Measurements from ENCODE around the gene CANX. TPM values are rescaled to one million over a fixed set of nuclear protein-coding genes. Genes with fewer than 3 reads are reported as not detected.
A peak's percentile ranks its signal among the peaks of the same experiment; 100 is the strongest.

Gene CANX
- total RNA-seq, 2 experiments from 2014 or later, result 164 to 451 TPM

- DNase-seq (ENCODE audit: low spot score), result peak; percentile 63
- H2AFZ ChIP-seq (ENCODE audit: low read length), result no peak overlapping the region
- H3K4me2 ChIP-seq (ENCODE audit: low read length), result peak overlapping the region; percentile 39; the same call in 1 of the 2 replicates
- H3K4me1 ChIP-seq (ENCODE audit: insufficient read depth, low read length, poor library complexity, severe bottlenecking), result peaks cover 17% of the 10 kb centered on the region
- peaks cover 20% of the 10 kb centered on the region for H4K20me1 ChIP-seq (ENCODE audit: insufficient read depth, low read length)
- no peaks in the 10 kb centered on the region for H3K9me3 ChIP-seq (ENCODE audit: low read length)
- peaks cover 31% of the 10 kb centered on the region for H3K36me3 ChIP-seq (ENCODE audit: insufficient read depth, low read length)
- peaks cover 65% of the 10 kb centered on the region for H3K79me2 ChIP-seq (ENCODE audit: insufficient read depth, low read depth, low read length)
- intact Hi-C loops (cut with micrococcal nuclease; ENCODE audit: unreplicated experiment), result loop anchor here (10.0 kb wide), 1 partner anchor 213 kb away; no protein-coding TSS in a partner anchor
- no peak overlapping the region for H3K4me3 ChIP-seq (ENCODE audit: low read depth, low read length, poor library complexity, severe bottlenecking)
- TF ChIP-seq EZH2phosphoT487 (IDR thresholded peaks at IDR 0.05; ENCODE audit: borderline replicate concordance, low read depth, low read length) (no peak), CTCF (conservative IDR thresholded peaks at IDR 0.05; ENCODE audit: low read length) (no peak)
- BruUV-seq (replicated peaks), result no TSS peak
- H3K9me2 ChIP-seq (ENCODE audit: insufficient read depth, low read length), result no peaks in the 10 kb centered on the region
- CTCF ChIA-PET (ENCODE audit: unreplicated experiment), result no interaction called here
- H3K27ac ChIP-seq (ENCODE audit: low read depth, low read length, poor library complexity, severe bottlenecking), result peak overlapping the region; percentile 40
- POLR2A ChIA-PET, result interaction anchor here (0.5 to 1.1 kb wide), 4 partner anchors 8 to 124 kb away, joined by 3 to 4 read pairs (median 3); no protein-coding TSS in a partner anchor
These were observed 63.5 kb downstream of the CANX start for GRCh38 chr5:179762079-179762780.

- TF ChIP-seq CTCF (conservative IDR thresholded peaks at IDR 0.05; ENCODE audit: low read length), result no peak
- no peak for TF ChIP-seq EZH2phosphoT487 (IDR thresholded peaks at IDR 0.05; ENCODE audit: borderline replicate concordance, low read depth, low read length)
- Histone ChIP-seq H3K27ac (ENCODE audit: low read depth, low read length, poor library complexity, severe bottlenecking) (peak overlapping the region; percentile 40), H3K4me3 (ENCODE audit: low read depth, low read length, poor library complexity, severe bottlenecking) (no peak overlapping the region), H3K4me1 (ENCODE audit: insufficient read depth, low read length, poor library complexity, severe bottlenecking) (peaks cover 17% of the 10 kb centered on the region), H4K20me1 (ENCODE audit: insufficient read depth, low read length) (peaks cover 20% of the 10 kb centered on the region), H3K79me2 (ENCODE audit: insufficient read depth, low read depth, low read length) (peaks cover 60% of the 10 kb centered on the region), H3K9me2 (ENCODE audit: insufficient read depth, low read length) (no peaks in the 10 kb centered on the region), H3K4me2 (ENCODE audit: low read length) (no peak overlapping the region), H3K9me3 (ENCODE audit: low read length) (no peaks in the 10 kb centered on the region), H2AFZ (ENCODE audit: low read length) (no peak overlapping the region), H3K36me3 (ENCODE audit: insufficient read depth, low read length) (peaks cover 37% of the 10 kb centered on the region)
- ChIA-PET POLR2A (interaction anchor here (0.7 to 1.1 kb wide), 3 partner anchors 8 to 124 kb away, joined by 3 to 4 read pairs (median 3); no protein-coding TSS in a partner anchor), CTCF (ENCODE audit: unreplicated experiment) (no interaction called here)
- DNase-seq (ENCODE audit: low spot score), result no peak
- BruUV-seq (replicated peaks), result no TSS peak
- intact Hi-C loops (cut with micrococcal nuclease; ENCODE audit: unreplicated experiment), result loop anchor here (1.0 to 10.0 kb wide), 2 partner anchors 34 to 212 kb away; no protein-coding TSS in a partner anchor
These were observed 64.0 kb downstream of the CANX start for GRCh38 chr5:179762781-179763176.
